ENCODE data around the gene RHBDD1. TPM values are rescaled to one million over a fixed set of nuclear protein-coding genes. Genes with fewer than 3 reads are reported as not detected.

Gene RHBDD1
- total RNA-seq, 1 donor from 2014 or later = 9.9 TPM

- DNase-seq (ENCODE audit: low read depth) = peak; percentile 35
Measured at GRCh38 chr2:226911932-226912331, 76.1 kb downstream of the RHBDD1 start.

GRCh38 chr2:226913641-226914040 is 77.8 kb downstream of the RHBDD1 start:
- DNase-seq (ENCODE audit: low read depth) = no peak

- peak; percentile 34 for DNase-seq (ENCODE audit: low read depth)
Measured at GRCh38 chr2:226915846-226916360, 80.0 kb downstream of the RHBDD1 start.

- no peak for DNase-seq (ENCODE audit: low read depth)
Measured at GRCh38 chr2:226916669-226917068, 80.8 kb downstream of the RHBDD1 start.

GRCh38 chr2:226932443-226932842 is 96.6 kb downstream of the RHBDD1 start:
- DNase-seq (ENCODE audit: low read depth) = no peak

GRCh38 chr2:226934546-226935201 is 98.8 kb downstream of the RHBDD1 start:
- DNase-seq (ENCODE audit: low read depth) = peak; percentile 40

GRCh38 chr2:226943862-226944620 is 108.2 kb downstream of the RHBDD1 start:
- no peak for DNase-seq (ENCODE audit: low read depth)

GRCh38 chr2:226953206-226953605 is 117.4 kb downstream of the RHBDD1 start:
- DNase-seq (ENCODE audit: low read depth) = no peak

- no peak for DNase-seq (ENCODE audit: low read depth)
Measured at GRCh38 chr2:226953826-226954225, 118.0 kb downstream of the RHBDD1 start.

- no peak for DNase-seq (ENCODE audit: low read depth)
Measured at GRCh38 chr2:226956659-226957058, 120.8 kb downstream of the RHBDD1 start.

GRCh38 chr2:226959418-226959817 is 123.6 kb downstream of the RHBDD1 start:
- DNase-seq (ENCODE audit: low read depth) = no peak

- DNase-seq (ENCODE audit: low read depth) = no peak
Measured at GRCh38 chr2:226962176-226962773, 126.4 kb downstream of the RHBDD1 start.

- DNase-seq (ENCODE audit: low read depth) = peak; percentile 27
Measured at GRCh38 chr2:226963528-226963927, 127.7 kb downstream of the RHBDD1 start.

- no peak for DNase-seq (ENCODE audit: low read depth)
Measured at GRCh38 chr2:226965376-226965775, 129.5 kb downstream of the RHBDD1 start.

GRCh38 chr2:226969417-226970080 is 133.7 kb downstream of the RHBDD1 start:
- DNase-seq (ENCODE audit: low read depth) = no peak

GRCh38 chr2:226970362-226970761 is 134.5 kb downstream of the RHBDD1 start:
- no peak for DNase-seq (ENCODE audit: low read depth)

GRCh38 chr2:226971084-226971483 is 135.2 kb downstream of the RHBDD1 start:
- DNase-seq (ENCODE audit: low read depth) = no peak

- DNase-seq (ENCODE audit: low read depth) = no peak
Measured at GRCh38 chr2:226971770-226972169, 135.9 kb downstream of the RHBDD1 start.

- no peak for DNase-seq (ENCODE audit: low read depth)
Measured at GRCh38 chr2:226973816-226974215, 138.0 kb downstream of the RHBDD1 start.

- DNase-seq (ENCODE audit: low read depth) = no peak
Measured at GRCh38 chr2:226977775-226978190, 141.9 kb downstream of the RHBDD1 start.

- DNase-seq (ENCODE audit: low read depth) = no peak
Measured at GRCh38 chr2:226978300-226978699, 142.4 kb downstream of the RHBDD1 start.

- DNase-seq (ENCODE audit: low read depth) = no peak
Measured at GRCh38 chr2:226979004-226979403, 143.2 kb downstream of the RHBDD1 start.
